Measurements from ENCODE around the gene NPAS3.
A peak's percentile ranks its signal among the peaks of the same experiment; 100 is the strongest.

NPAS3 gene

GRCh38 chr14:33806905-33807304, 868.2 kb downstream of the NPAS3 start:
- DNase-seq = no peak

- no peak for DNase-seq
These were observed 869.5 kb downstream of the NPAS3 start for GRCh38 chr14:33808187-33808586.

GRCh38 chr14:33809396-33809981, 870.8 kb downstream of the NPAS3 start:
- no peak for DNase-seq

GRCh38 chr14:33810308-33810707, 871.6 kb downstream of the NPAS3 start:
- DNase-seq = no peak

- no peak for DNase-seq
These were observed 873.0 kb downstream of the NPAS3 start for GRCh38 chr14:33811721-33812120.

- DNase-seq = no peak
These were observed 873.5 kb downstream of the NPAS3 start for GRCh38 chr14:33812181-33812580.

GRCh38 chr14:33812601-33813000, 873.9 kb downstream of the NPAS3 start:
- no peak for DNase-seq

GRCh38 chr14:33814010-33814409, 875.3 kb downstream of the NPAS3 start:
- DNase-seq = no peak

- no peak for DNase-seq
These were observed 895.2 kb downstream of the NPAS3 start for GRCh38 chr14:33833706-33834465.

GRCh38 chr14:33834466-33835260, 896.0 kb downstream of the NPAS3 start:
- no peak for DNase-seq

GRCh38 chr14:33835261-33835655, 896.6 kb downstream of the NPAS3 start:
- no peak for DNase-seq

- no peak for DNase-seq
These were observed 897.0 kb downstream of the NPAS3 start for GRCh38 chr14:33835677-33836076.

- DNase-seq = no peak
These were observed 897.7 kb downstream of the NPAS3 start for GRCh38 chr14:33836203-33836899.

GRCh38 chr14:33836900-33837577, 898.4 kb downstream of the NPAS3 start:
- DNase-seq = no peak

GRCh38 chr14:33837943-33838683, 899.4 kb downstream of the NPAS3 start:
- no peak for DNase-seq

- peak; percentile 39 for DNase-seq
These were observed 900.8 kb downstream of the NPAS3 start for GRCh38 chr14:33839193-33840076.

- DNase-seq = no peak
These were observed 902.1 kb downstream of the NPAS3 start for GRCh38 chr14:33840797-33841196.

- no peak for DNase-seq
These were observed 903.6 kb downstream of the NPAS3 start for GRCh38 chr14:33842299-33842698.

- no peak for DNase-seq
These were observed 905.4 kb downstream of the NPAS3 start for GRCh38 chr14:33844118-33844517.

- DNase-seq = no peak
These were observed 907.6 kb downstream of the NPAS3 start for GRCh38 chr14:33846100-33846824.
